Panc1 (cell line): Measurements from ENCODE around the gene LRP1B. TPM values are rescaled to one million over a fixed set of nuclear protein-coding genes. Genes with fewer than 3 reads are reported as not detected.

Source experiments
- ATAC-seq: fragments of 200-7000 bp; cut with Tn5 transposase; 2 replicates; pipeline ENCODE4 v1.9.1; 2020; ENCODE audit warnings: mild to moderate bottlenecking, moderate library complexity
- BruUV-seq: library from RNA; stranded (reverse); fragments of 400-500 nt; replicated peaks from 2 replicates; lab custom pipeline; 2021; lab: Mats Ljungman, UMichigan
- CTCF ChIA-PET: fragments of 300-600 bp; sonication (Branson Sonifier 250); formaldehyde crosslinking; loops from one replicate; lab custom pipeline; 2022; ENCODE audit warnings: antibody characterized with exemption; lab: Charles Lee
- POLR2A ChIA-PET: fragments of 300-600 bp; sonication (Branson Sonifier 250); formaldehyde crosslinking; loops from one replicate; lab custom pipeline; 2022; ENCODE audit warnings: antibody characterized with exemption; lab: Charles Lee
- DNase-seq: peaks from one replicate; pipeline ENCODE4 v3.0.0-alpha.2; 2010; ENCODE audit warnings: low read depth, low spot score
- H3K27ac ChIP-seq: 2 replicates; pipeline ENCODE4 v1.5.1; 2011; ENCODE audit warnings: mild to moderate bottlenecking, low read length, inconsistent platforms
- H3K27me3 ChIP-seq: fragments of 200-500 bp; sonication (Bioruptor generic); 2 replicates; pipeline ENCODE4 v1.6.0; 2014; ENCODE audit warnings: low read length, inconsistent platforms; ENCODE audit not compliant: control insufficient read depth, insufficient read depth
- H3K36me3 ChIP-seq: fragments of 200-500 bp; sonication (Bioruptor generic); 2 replicates; pipeline ENCODE4 v1.5.1; 2014; ENCODE audit warnings: inconsistent platforms, mild to moderate bottlenecking, low read length, moderate library complexity; ENCODE audit not compliant: control insufficient read depth, insufficient read depth
- H3K4me1 ChIP-seq: 2 replicates; pipeline ENCODE4 v1.5.1; 2011; ENCODE audit warnings: inconsistent platforms, mild to moderate bottlenecking, low read length, moderate library complexity; ENCODE audit not compliant: control insufficient read depth, insufficient read depth
- H3K4me3 ChIP-seq, 2 experiments: 2 replicates each; pipeline ENCODE4 v1.5.1; 2011 to 2012; ENCODE audit warnings: low read depth in 2 of 2, low read length in 2 of 2, mild to moderate bottlenecking in 2 of 2, inconsistent platforms in 1 of 2, moderate library complexity in 1 of 2
- H3K9me3 ChIP-seq: fragments of 200-500 bp; sonication (Bioruptor generic); 2 replicates; pipeline ENCODE4 v1.5.1; 2014; ENCODE audit warnings: low read depth, mild to moderate bottlenecking, inconsistent platforms, low read length, moderate library complexity; ENCODE audit not compliant: control insufficient read depth, insufficient read depth
- CTCF ChIP-seq: fragments of 450-650 bp; IDR thresholded peaks from 2 replicates; pipeline ENCODE4 v1.5.1; 2017; ENCODE audit warnings: mild to moderate bottlenecking
- POLR2AphosphoS5 ChIP-seq: IDR thresholded peaks from 2 replicates; pipeline ENCODE4 v1.6.1; 2012; ENCODE audit warnings: mild to moderate bottlenecking, low read depth, low read length, moderate library complexity
- SIN3A ChIP-seq: IDR thresholded peaks from 2 replicates; pipeline ENCODE4 v1.6.1; 2012; ENCODE audit warnings: low read depth, mild to moderate bottlenecking, low read length, moderate library complexity, borderline replicate concordance; ENCODE audit not compliant: insufficient read depth
- TCF7L2 ChIP-seq: IDR thresholded peaks from 2 replicates; pipeline ENCODE4 v1.6.1; 2011; ENCODE audit warnings: mild to moderate bottlenecking, low read depth, low read length, inconsistent platforms
- in situ Hi-C: cut with HindIII; loops from 2 replicates; pipeline ENCODE4 v1.10.0; 2016; ENCODE audit warnings: low sequenced_read_pairs, low pct_unique_long_range_greater_than_20kb
- intact Hi-C: fragments of 100-400 bp; cut with micrococcal nuclease; formaldehyde crosslinking; loops from one replicate; pipeline ENCODE4 v1.10.0; 2022; ENCODE audit not compliant: unreplicated experiment
- total RNA-seq: library from RNA; stranded (reverse); gene quantifications from one replicate; pipeline ENCODE4 v1.2.1, GENCODE V29; 2021; ENCODE audit not compliant: unreplicated experiment
- TF ChIP-seq, protein P1 (sequence below), 2 experiments: IDR thresholded peaks; 2 replicates each; pipeline ENCODE4 v1.6.1; 2011 to 2012; ENCODE audit warnings: low read depth in 2 of 2, control low read depth in 1 of 2, low read length in 1 of 2, mild to moderate bottlenecking in 1 of 2, moderate library complexity in 1 of 2; ENCODE audit not compliant: insufficient read depth in 1 of 2

LRP1B gene
- total RNA-seq, 1 experiment from 2014 or later = 0.54 TPM

DNA sequence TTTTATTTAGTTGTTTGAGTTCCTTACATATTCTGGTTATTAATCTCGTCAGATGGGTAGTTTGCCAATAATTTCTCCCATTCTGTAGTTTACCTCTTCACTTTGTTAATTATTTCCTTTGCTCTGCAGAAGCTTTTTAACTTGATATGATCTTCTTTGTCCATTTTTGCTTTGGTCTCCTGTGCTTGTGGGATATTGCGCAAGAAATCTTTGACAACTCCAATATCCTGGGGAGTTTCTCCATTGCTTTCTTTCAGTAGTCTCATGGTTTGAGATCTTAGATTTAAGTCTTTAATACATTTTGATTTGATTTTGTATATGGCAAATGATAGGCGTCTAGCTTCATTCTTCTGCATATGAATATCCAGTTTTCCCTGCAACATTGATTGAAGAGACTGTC, 389.2 kb downstream of the LRP1B start:
- no peak for ATAC-seq
- Histone ChIP-seq H3K4me1 (no peaks in the 10 kb centered on the region), H3K27me3 (no peaks in the 10 kb centered on the region), H3K4me3 (no peak overlapping the region), H3K36me3 (no peaks in the 10 kb centered on the region), H3K9me3 (no peaks in the 10 kb centered on the region), H3K27ac (no peak overlapping the region)
- TF ChIP-seq POLR2AphosphoS5 = no peak
- no peak for TF ChIP-seq SIN3A
- TF ChIP-seq CTCF = no peak
- no peak for TF ChIP-seq TCF7L2
- TF ChIP-seq, protein P1, sequence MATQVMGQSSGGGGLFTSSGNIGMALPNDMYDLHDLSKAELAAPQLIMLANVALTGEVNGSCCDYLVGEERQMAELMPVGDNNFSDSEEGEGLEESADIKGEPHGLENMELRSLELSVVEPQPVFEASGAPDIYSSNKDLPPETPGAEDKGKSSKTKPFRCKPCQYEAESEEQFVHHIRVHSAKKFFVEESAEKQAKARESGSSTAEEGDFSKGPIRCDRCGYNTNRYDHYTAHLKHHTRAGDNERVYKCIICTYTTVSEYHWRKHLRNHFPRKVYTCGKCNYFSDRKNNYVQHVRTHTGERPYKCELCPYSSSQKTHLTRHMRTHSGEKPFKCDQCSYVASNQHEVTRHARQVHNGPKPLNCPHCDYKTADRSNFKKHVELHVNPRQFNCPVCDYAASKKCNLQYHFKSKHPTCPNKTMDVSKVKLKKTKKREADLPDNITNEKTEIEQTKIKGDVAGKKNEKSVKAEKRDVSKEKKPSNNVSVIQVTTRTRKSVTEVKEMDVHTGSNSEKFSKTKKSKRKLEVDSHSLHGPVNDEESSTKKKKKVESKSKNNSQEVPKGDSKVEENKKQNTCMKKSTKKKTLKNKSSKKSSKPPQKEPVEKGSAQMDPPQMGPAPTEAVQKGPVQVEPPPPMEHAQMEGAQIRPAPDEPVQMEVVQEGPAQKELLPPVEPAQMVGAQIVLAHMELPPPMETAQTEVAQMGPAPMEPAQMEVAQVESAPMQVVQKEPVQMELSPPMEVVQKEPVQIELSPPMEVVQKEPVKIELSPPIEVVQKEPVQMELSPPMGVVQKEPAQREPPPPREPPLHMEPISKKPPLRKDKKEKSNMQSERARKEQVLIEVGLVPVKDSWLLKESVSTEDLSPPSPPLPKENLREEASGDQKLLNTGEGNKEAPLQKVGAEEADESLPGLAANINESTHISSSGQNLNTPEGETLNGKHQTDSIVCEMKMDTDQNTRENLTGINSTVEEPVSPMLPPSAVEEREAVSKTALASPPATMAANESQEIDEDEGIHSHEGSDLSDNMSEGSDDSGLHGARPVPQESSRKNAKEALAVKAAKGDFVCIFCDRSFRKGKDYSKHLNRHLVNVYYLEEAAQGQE (IDR thresholded peaks at IDR 0.05; ENCODE audit: insufficient read depth in 1 of 2, low read depth in 2 of 2, low read length in 1 of 2) = no peak
- ChIA-PET POLR2A (no interaction called here), CTCF (no interaction called here)
- no peak for DNase-seq
- intact Hi-C loops (no loop called here), in situ Hi-C loops (no loop called here)
- no TSS peak for BruUV-seq

GRCh38 chr2:141737492-141738255, 393.1 kb downstream of the LRP1B start:
- Histone ChIP-seq H3K4me1 (no peaks in the 10 kb centered on the region), H3K9me3 (no peaks in the 10 kb centered on the region), H3K4me3 (no peak overlapping the region), H3K27ac (no peak overlapping the region), H3K27me3 (no peaks in the 10 kb centered on the region), H3K36me3 (no peaks in the 10 kb centered on the region)
- intact Hi-C loops = no loop called here
- DNase-seq (no peak), ATAC-seq (no peak)
- TF ChIP-seq, protein P1 (IDR thresholded peaks at IDR 0.05; ENCODE audit: insufficient read depth in 1 of 2, low read depth in 2 of 2, low read length in 1 of 2) = no peak
- TF ChIP-seq SIN3A = no peak
- TF ChIP-seq TCF7L2 = no peak
- no peak for TF ChIP-seq CTCF
- TF ChIP-seq POLR2AphosphoS5 = no peak
- CTCF ChIA-PET = no interaction called here
- POLR2A ChIA-PET = no interaction called here
- in situ Hi-C loops = no loop called here
- BruUV-seq = no TSS peak
